GM10248 (cell line): ENCODE data around the gene MSH2.

Source experiments
- CTCF ChIA-PET: fragments of 300-600 bp; sonication (Branson Sonifier 250); formaldehyde crosslinking; extraction: SDS; loops from one replicate; lab custom pipeline; 2021; ENCODE audit warnings: antibody characterized with exemption; lab: Yijun Ruan, JAX
- POLR2A ChIA-PET: fragments of 350-650 bp; sonication (Branson Sonifier 250); formaldehyde crosslinking; extraction: SDS; loops from one replicate; lab custom pipeline; 2020; ENCODE audit warnings: antibody characterized with exemption; lab: Yijun Ruan, JAX
- DNase-seq: peaks from one replicate; pipeline ENCODE4 v3.0.0; 2012; ENCODE audit errors: extremely low spot score
- CTCF ChIP-seq: IDR thresholded peaks from 2 replicates; pipeline ENCODE4 v1.5.1; 2012; ENCODE audit warnings: mild to moderate bottlenecking, low read depth; ENCODE audit errors: extremely low read depth, missing control alignments, control extremely low read depth

Gene MSH2

DNA sequence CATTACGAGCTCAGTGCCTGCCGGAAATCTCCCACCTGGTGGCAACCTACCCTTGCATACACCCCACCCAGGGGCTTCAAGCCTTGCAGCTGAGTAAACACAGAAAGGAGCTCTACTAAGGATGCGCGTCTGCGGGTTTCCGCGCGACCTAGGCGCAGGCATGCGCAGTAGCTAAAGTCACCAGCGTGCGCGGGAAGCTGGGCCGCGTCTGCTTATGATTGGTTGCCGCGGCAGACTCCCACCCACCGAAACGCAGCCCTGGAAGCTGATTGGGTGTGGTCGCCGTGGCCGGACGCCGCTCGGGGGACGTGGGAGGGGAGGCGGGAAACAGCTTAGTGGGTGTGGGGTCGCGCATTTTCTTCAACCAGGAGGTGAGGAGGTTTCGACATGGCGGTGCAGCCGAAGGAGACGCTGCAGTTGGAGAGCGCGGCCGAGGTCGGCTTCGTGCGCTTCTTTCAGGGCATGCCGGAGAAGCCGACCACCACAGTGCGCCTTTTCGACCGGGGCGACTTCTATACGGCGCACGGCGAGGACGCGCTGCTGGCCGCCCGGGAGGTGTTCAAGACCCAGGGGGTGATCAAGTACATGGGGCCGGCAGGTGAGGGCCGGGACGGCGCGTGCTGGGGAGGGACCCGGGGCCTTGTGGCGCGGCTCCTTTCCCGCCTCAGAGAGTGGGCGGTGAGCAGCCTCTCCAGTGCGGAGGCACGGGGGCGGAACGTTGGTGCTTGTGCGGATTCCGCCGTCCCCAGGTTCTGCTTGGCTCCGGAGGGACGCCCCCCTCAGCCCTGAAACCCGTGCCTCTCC, at the start of gene MSH2:
Gene MSH2, plus strand, starts transcription at position 352 of the 804 bp plus-strand sequence. Its CDS starts 36 bp downstream, at position 388.
- DNase-seq, result peak; percentile 99
- ChIA-PET CTCF (interaction anchor here (1.3 to 4.0 kb wide), 7 partner anchors 10 to 365 kb away, joined by 3 to 26 read pairs (median 5); no protein-coding TSS in a partner anchor), POLR2A (interaction anchor here (0.8 to 0.9 kb wide), 2 partner anchors 11 to 420 kb away, joined by 4 read pairs; no protein-coding TSS in a partner anchor)
- no peak for TF ChIP-seq CTCF

DNA sequence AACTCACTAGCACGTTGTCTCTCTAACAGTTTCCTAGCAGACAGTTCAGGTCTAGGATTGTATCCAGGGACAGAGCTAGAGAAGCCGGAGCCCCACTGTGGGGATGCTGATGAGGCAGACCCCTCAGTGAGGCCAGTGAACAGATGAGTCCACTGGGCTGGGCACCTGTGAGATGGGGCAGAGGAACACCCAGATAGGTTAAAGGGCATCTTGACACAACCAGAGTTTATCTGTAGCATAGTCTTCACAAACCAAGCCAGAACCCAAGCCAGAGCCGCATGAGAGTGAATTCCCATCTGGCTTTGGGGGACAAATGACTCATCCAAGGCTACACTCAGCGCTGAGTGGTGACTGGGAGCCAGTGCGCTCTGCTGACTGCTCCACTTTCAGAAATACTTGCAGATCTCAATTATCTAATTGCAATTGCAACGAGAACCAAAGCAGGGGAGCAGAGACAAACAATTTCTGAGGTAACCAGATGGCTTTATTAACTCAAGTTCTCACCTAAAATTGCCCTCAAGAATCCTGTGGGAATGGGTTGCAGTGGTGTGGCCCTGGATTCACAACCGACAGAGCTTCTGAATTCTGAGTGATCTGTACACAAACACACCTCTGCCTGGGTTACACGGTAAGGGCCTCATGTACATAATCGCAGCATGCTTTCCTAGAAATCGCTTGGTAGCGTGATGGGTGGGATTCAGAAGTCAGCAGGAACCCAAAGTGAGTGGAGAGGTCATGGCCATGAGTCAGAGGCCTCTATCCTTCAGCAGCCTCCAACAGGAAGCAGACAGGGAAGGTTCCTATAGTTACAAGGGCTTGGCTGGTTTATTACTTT, 48.7 kb upstream of the MSH2 start:
- CTCF ChIA-PET, result interaction anchor here (1.0 to 3.4 kb wide), 6 partner anchors 9 to 414 kb away, joined by 3 to 11 read pairs (median 4); no protein-coding TSS in a partner anchor
- POLR2A ChIA-PET, result no interaction called here
- no peak for TF ChIP-seq CTCF
- DNase-seq, result no peak

GRCh38 chr2:47354848-47355204, 48.1 kb upstream of the MSH2 start:
- DNase-seq, result no peak
- no peak for TF ChIP-seq CTCF
- ChIA-PET POLR2A (no interaction called here), CTCF (interaction anchor here (1.0 to 1.9 kb wide), 5 partner anchors 9 to 413 kb away, joined by 3 to 7 read pairs (median 4); no protein-coding TSS in a partner anchor)

- CTCF ChIA-PET, result interaction anchor here (1.2 kb wide), 1 partner anchor 31 kb away, joined by 3 read pairs; no protein-coding TSS in a partner anchor
- DNase-seq, result no peak
- TF ChIP-seq CTCF, result no peak
- POLR2A ChIA-PET, result no interaction called here
These were observed 45.5 kb upstream of the MSH2 start for GRCh38 chr2:47357483-47357882.

DNA sequence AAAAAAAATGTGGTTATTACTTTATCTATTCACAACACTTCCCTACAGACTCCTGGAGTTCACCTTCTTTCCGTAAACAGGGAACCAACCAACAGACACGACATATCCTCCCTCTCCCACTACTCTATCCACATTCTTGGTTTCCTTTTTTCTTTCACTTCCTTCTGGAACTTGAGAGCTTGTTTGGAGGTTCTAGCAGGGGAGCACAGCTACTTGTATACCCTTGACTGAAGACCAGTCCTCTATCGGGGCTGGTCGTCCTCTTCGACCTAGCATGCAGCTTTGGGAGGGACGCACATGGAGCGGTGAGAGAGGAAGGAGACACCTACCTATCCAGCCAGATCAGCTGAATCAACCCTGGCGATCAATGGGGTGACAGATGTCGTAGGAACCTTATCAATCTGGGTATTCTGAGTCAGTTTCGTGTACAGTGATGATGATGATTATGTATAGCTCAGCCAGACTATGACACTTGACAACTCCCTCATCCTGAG, 43.5 kb upstream of the MSH2 start:
- TF ChIP-seq CTCF, result no peak
- CTCF ChIA-PET, result interaction anchor here (0.8 to 1.6 kb wide), 3 partner anchors 19 to 408 kb away, joined by 3 to 4 read pairs (median 3); no protein-coding TSS in a partner anchor
- DNase-seq, result no peak
- POLR2A ChIA-PET, result no interaction called here

DNA sequence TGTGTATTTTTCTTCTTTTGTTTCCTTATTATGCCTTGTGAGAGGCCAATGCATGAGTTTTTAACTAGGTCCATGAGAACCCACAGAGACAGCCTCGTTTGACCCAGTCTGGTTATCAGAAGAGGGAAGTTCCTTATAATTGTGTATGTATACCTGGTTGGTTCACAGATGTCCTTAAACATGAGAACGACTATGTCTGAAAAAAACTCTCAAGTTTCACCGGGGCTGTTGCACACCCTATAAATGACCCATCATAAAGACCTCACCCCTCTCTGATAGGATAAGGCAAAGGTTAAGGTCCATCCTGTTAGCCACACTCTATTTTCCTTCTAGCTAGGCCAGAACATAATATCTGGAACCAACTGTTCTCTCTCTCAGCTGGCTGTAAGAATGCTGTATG, 42.7 kb upstream of the MSH2 start:
- TF ChIP-seq CTCF, result no peak
- no peak for DNase-seq
- POLR2A ChIA-PET, result no interaction called here
- CTCF ChIA-PET, result interaction anchor here (1.1 kb wide), 1 partner anchor 28 kb away, joined by 3 read pairs; no protein-coding TSS in a partner anchor
